Esophagus muscularis mucosa (tissue), 4 donors: ENCODE results near the gene RNF157. TPM values are rescaled to one million over a fixed set of nuclear protein-coding genes. Genes with fewer than 3 reads are reported as not detected.

Experiments used
- DNase-seq: peaks from one replicate; pipeline ENCODE4 v3.0.0-alpha.2; 2017; ENCODE audit errors: extremely low spot score
- H3K27ac ChIP-seq, 4 donors: fragments of 200-600 bp; sonication (generic); replicated peaks in 1 of 4; 1 replicate in 3 of 4; 2 replicates in 1 of 4; pipeline ENCODE4 v1.5.1; 2016 to 2019; ENCODE audit warnings: mild to moderate bottlenecking in 1 of 4
- H3K27me3 ChIP-seq, 4 donors: fragments of 200-600 bp; sonication (generic); one replicate each; pipeline versions ENCODE4 v1.5.1 to v1.6.0; 2016 to 2019
- H3K36me3 ChIP-seq, 4 donors: fragments of 200-600 bp; sonication (generic); one replicate each; pipeline ENCODE4 v1.5.1; 2016 to 2019
- H3K4me1 ChIP-seq, 4 donors: fragments of 200-600 bp; sonication (generic); one replicate each; pipeline ENCODE4 v1.5.1; 2016 to 2019
- H3K4me3 ChIP-seq, 4 donors: fragments of 200-600 bp; sonication (generic); 1 replicate in 2 of 4; 2 replicates in 2 of 4; pipeline ENCODE4 v1.5.1; 2016 to 2019; ENCODE audit warnings: mild to moderate bottlenecking in 4 of 4, moderate library complexity in 1 of 4
- H3K9me3 ChIP-seq, 4 donors: fragments of 200-600 bp; sonication (generic); 1 replicate in 3 of 4; 2 replicates in 1 of 4; pipeline ENCODE4 v1.5.1; 2016 to 2019
- EP300 ChIP-seq: sonication (generic); formaldehyde crosslinking; IDR thresholded peaks from one replicate; pipeline ENCODE4 v1.6.1; 2017; ENCODE audit warnings: antibody characterized with exemption
- POLR2A ChIP-seq: fragments of 450-650 bp; IDR thresholded peaks from one replicate; pipeline ENCODE4 v1.6.1; 2017; ENCODE audit warnings: antibody characterized with exemption, moderate library complexity, mild to moderate bottlenecking, low read depth
- POLR2AphosphoS5 ChIP-seq, 2 donors: sonication (generic); formaldehyde crosslinking; IDR thresholded peaks; one replicate each; pipeline ENCODE4 v1.6.1; 2017; ENCODE audit warnings: antibody characterized with exemption in 2 of 2
- WGBS: methylation state at CpG from one replicate; pipeline ENCODE4 v1.1.5; 2018; 5-methylcytosine and 5-hydroxymethylcytosine counted together
- intact Hi-C: fragments of 100-400 bp; cut with DNase I; formaldehyde crosslinking; loops from one replicate; pipeline ENCODE4 v1.15.1; 2023
- total RNA-seq, 4 donors: library from RNA; depleted of rRNA; stranded (reverse); fragments of >200 nt; gene quantifications; one replicate each; pipeline versions ENCODE4 v1.1.0 to v1.2.1, GENCODE V29; 2016
- TF ChIP-seq, protein P1 (sequence below), 3 experiments: fragments of 200-600 bp in 2 of 3; fragments of 450-650 bp in 1 of 3; sonication (generic) in 2 of 3; IDR thresholded peaks; one replicate each; pipeline ENCODE4 v1.5.1; 2017 to 2019; ENCODE audit warnings: antibody characterized with exemption in 3 of 3, mild to moderate bottlenecking in 2 of 3, moderate library complexity in 1 of 3

Gene RNF157
- total RNA-seq, 4 donors from 2014 or later: 2.1 to 8.1 (median 4.8) TPM

DNA sequence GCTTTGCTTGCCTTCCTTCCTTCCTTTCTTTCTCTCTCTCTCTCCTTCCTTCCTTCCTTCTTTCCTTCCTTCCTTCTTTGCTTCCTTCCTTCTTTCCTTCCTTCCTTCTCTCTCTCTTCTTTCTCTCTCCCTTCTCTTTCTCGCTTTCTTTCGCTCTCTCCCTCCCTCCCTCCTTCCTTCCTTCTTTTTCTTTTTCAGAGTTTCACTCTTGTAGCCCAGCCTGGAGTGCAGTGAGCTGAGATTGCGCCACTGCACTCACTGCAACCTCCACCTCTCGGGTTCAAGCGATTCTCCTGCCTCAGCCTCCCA, 117.1 kb downstream of the RNF157 start:
- Histone ChIP-seq H3K27me3 (no peaks in the 10 kb centered on the region), H3K27ac (no peak overlapping the region), H3K4me3 (no peak overlapping the region), H3K4me1 (peaks cover 9 to 14% (median 12%) of the 10 kb centered on the region in 4 donors), H3K36me3 (no peaks in the 10 kb centered on the region), H3K9me3 (no peaks in the 10 kb centered on the region)
- 73% methylated on average over 5 of the region's 5 CpGs for WGBS
- TF ChIP-seq POLR2AphosphoS5 (IDR thresholded peaks at IDR 0.05) (no peak), EP300 (no peak), POLR2A (no peak)
- TF ChIP-seq, protein P1, sequence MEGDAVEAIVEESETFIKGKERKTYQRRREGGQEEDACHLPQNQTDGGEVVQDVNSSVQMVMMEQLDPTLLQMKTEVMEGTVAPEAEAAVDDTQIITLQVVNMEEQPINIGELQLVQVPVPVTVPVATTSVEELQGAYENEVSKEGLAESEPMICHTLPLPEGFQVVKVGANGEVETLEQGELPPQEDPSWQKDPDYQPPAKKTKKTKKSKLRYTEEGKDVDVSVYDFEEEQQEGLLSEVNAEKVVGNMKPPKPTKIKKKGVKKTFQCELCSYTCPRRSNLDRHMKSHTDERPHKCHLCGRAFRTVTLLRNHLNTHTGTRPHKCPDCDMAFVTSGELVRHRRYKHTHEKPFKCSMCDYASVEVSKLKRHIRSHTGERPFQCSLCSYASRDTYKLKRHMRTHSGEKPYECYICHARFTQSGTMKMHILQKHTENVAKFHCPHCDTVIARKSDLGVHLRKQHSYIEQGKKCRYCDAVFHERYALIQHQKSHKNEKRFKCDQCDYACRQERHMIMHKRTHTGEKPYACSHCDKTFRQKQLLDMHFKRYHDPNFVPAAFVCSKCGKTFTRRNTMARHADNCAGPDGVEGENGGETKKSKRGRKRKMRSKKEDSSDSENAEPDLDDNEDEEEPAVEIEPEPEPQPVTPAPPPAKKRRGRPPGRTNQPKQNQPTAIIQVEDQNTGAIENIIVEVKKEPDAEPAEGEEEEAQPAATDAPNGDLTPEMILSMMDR (IDR thresholded peaks at IDR 0.05): no peak
- no peak for DNase-seq
- intact Hi-C loops: loop anchor here (10.0 kb wide), 1 partner anchor 272 kb away; no protein-coding TSS in a partner anchor

DNA sequence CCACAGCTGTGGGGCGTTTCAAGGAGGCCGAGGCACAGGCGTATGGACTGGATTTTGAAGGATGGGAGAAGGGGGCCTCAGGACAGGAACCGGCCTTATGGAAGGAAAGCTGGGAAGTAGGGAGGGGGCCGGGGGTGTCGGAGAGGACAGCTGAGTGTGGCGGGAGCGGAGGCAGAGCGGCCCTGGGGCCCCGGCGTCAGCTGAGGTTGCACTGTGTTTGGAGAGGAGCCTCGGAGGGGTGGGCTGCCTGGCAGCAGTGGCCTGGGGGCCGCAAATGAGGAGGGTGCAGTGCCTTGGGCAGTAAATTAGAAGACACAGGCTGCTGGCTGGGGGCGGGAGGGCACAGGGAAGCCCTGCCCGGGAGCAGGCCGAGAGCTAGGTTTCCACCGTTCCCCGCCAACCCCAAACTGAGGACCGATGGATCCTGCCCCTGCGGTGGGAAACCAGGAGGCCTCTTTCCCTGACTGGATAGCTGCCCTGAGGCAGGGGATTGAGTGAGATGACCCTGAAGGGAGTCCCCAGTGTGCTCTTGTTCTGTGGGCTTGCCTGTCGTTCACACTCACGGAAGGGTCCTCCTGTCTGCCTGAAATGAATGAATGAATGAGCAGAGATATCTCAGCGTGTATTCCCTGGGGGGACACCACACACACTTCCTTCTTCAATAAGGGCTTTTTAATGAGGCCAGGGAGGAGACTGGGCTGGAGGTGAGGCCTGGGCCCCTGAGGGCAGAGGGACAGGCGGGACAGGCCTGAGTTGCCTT, 117.7 kb downstream of the RNF157 start:
- no peaks in the 10 kb centered on the region for H3K27me3 ChIP-seq
- no peak overlapping the region for H3K27ac ChIP-seq
- no peak for DNase-seq
- intact Hi-C loops: loop anchor here (10.0 kb wide), 1 partner anchor 272 kb away; no protein-coding TSS in a partner anchor
- H3K4me3 ChIP-seq: no peak overlapping the region
- no peaks in the 10 kb centered on the region for H3K9me3 ChIP-seq
- 91% methylated on average over 17 of the region's 24 CpGs for WGBS
- H3K36me3 ChIP-seq: no peaks in the 10 kb centered on the region
- peaks cover 9 to 14% (median 12%) of the 10 kb centered on the region in 4 donors for H3K4me1 ChIP-seq
- TF ChIP-seq, protein P1 (IDR thresholded peaks at IDR 0.05): no peak
- TF ChIP-seq POLR2A: no peak
- no peak for TF ChIP-seq EP300
- TF ChIP-seq POLR2AphosphoS5 (IDR thresholded peaks at IDR 0.05): no peak

DNA sequence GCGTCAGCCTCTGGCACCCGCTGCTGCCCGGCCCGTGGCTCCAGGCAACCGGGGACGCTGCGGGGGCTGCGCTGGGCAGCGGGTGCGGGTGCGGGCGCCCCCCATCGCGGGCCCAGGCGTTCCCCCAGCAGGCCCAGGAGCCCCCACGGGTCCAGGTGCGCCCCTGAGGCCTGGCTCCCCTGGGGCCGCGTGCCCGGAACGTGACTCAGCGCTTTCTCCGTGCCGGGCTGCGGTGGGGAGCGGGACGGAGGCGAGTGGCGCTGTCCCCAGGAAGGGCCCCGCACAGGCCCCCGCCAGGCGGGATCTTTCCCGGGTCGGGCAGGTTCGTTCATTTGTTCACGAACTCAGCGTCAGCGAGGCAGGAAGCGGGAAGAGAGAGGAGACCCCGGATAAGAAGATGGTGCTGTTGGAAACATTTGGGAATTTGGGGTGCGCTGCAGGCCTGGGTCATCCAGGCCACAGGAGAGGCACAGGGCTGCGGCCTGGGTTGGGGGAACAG, 118.3 kb downstream of the RNF157 start:
- 62% methylated on average over 7 of the region's 42 CpGs for WGBS

DNA sequence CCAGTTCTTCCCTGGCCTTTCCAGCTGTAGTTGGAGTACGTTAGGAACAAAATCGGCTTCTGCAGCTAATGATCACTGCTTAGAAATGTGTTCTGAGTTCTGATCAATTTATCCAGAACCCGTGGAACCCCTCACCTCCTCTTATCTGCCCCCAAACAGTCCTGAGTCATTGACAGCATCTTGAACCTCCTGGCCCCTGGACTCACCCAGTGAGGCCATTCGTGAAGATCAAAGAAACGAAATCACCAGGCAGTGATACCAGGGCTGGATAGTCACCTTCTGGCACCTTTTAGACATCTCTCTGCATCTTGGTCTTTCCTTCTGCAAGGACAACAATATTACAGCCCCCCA, 119.7 kb downstream of the RNF157 start:
- Histone ChIP-seq H3K9me3 (no peaks in the 10 kb centered on the region), H3K4me1 (peaks cover 9 to 14% (median 12%) of the 10 kb centered on the region in 4 donors), H3K27ac (no peak overlapping the region), H3K4me3 (no peak overlapping the region), H3K36me3 (no peaks in the 10 kb centered on the region), H3K27me3 (no peaks in the 10 kb centered on the region)
- WGBS: 87% methylated on average over 5 of the region's 5 CpGs
- no peak for DNase-seq
- intact Hi-C loops: loop anchor here (1.0 to 10.0 kb wide), 3 partner anchors 62 to 274 kb away; no protein-coding TSS in a partner anchor
- TF ChIP-seq EP300: no peak
- TF ChIP-seq POLR2AphosphoS5 (IDR thresholded peaks at IDR 0.05): no peak
- TF ChIP-seq, protein P1 (IDR thresholded peaks at IDR 0.05): no peak
- TF ChIP-seq POLR2A: no peak

More for the DNA sequence above, 118.3 kb downstream of the RNF157 start:
- no peaks in the 10 kb centered on the region for H3K27me3 ChIP-seq
- peaks cover 9 to 14% (median 12%) of the 10 kb centered on the region in 4 donors for H3K4me1 ChIP-seq
- peak overlapping the region in 2 of 4 donors; percentile 37 to 45 for H3K27ac ChIP-seq
- H3K9me3 ChIP-seq: no peaks in the 10 kb centered on the region
- no peaks in the 10 kb centered on the region for H3K36me3 ChIP-seq
- intact Hi-C loops: loop anchor here (1.0 to 10.0 kb wide), 2 partner anchors 60 to 273 kb away; no protein-coding TSS in a partner anchor
- H3K4me3 ChIP-seq: peak overlapping the region; percentile 46 to 56 (median 50)
- no peak for DNase-seq
- TF ChIP-seq POLR2AphosphoS5 (IDR thresholded peaks at IDR 0.05): no peak
- no peak for TF ChIP-seq POLR2A
- TF ChIP-seq, protein P1 (IDR thresholded peaks at IDR 0.05): no peak
- no peak for TF ChIP-seq EP300
